Stimulated activated CD4-positive, alpha-beta T cell treated with anti-CD3 and anti-CD28 coated beads, Interleukin-1b, Interleukin-23, amount 100 ng/mL, for 48 hours (primary cell): ENCODE data around the gene SLC29A2.

Source experiments
- DNase-seq: peaks from one replicate; pipeline ENCODE4 v3.0.0-alpha.2; 2020

The SLC29A2 gene

DNA sequence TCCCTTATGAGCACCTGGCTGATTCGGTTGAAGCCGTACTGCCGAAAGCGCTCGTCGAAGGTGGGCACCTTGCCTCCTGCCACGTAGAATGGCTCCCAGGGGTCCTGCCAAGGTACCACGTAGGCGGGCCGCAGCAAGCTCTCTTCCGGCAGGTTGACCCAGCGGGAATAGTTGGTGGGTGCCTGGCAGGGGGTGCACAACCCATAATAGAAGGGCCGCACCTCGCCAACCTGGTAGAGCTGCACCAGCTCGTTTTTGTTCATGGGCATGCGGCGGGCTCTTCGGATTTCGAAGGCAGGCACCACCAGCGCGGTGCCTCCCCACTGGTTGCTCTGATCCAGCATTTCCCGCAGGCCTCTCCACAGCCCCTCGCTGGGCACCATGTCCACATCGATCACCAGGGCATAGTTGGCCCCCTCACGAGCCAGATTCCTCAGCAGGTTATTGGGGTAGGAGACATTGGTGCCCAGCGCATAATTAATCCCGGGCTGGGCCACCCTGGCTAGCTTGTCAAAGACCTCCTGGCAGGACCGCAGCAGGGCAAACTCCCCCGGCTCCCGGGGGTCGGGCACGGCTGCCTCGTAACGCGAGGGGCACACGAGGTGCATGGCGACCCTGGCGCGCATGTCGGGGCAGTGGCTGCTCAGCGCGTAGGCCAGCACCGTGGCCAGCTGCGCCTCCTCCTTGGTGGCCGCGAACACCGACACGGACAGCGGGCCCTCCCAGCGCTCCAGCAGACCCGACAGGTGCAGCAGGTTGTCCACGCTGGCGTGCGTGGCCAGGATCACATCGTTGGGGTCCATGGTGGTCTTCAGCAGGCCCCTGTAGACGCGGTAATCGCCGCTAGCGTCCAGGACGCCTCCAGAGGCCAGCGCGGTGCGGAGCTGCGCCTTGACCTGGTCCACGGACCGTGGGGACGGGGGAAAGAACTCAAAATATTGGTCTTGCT, 24.8 kb downstream of the SLC29A2 start:
- DNase-seq: no peak

- no peak for DNase-seq
Measured at GRCh38 chr11:66345316-66345649, 26.3 kb downstream of the SLC29A2 start.

- peak; percentile 95 for DNase-seq
Measured at GRCh38 chr11:66344550-66345315, 26.8 kb downstream of the SLC29A2 start, which contains the start of gene BRMS1. Gene BRMS1 (minus strand): TSS chr11:66345104. CDS start chr11:66342234, 2,870 bp downstream.

- DNase-seq: no peak
Measured at GRCh38 chr11:66343176-66343575, 28.4 kb downstream of the SLC29A2 start.

DNA sequence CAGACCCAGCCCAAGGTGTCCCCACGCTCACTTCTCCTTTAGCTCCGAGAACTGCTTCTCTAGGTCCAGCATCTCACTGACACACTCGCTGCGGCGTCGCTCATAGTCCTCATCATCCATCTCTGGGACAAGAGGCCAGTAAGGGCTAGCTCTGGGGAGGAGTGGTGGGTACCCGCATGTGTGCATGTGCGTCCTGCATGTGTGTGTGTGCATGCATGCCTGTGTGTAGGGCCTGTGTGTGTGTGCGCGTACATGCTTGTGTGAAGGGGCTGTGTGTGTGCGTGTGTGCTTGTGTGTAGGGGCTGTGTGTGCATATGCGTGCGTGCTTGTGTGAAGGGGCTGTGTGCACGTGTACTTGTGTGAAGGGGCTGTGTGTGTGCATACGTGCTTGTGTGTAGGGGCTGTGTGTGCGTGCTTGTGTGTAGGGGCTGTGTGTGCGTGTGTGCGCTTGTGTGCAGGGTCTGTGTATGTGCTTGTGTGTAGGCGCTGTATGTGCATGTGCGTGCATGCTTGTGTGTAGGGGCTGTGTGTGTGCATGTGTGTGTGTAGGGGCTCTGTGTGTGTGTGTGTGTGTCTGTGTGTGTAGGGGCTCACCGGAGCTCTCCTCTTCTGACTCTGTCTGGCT, 29.9 kb downstream of the SLC29A2 start:
- no peak for DNase-seq

GRCh38 chr11:66340596-66341501, 30.7 kb downstream of the SLC29A2 start:
- DNase-seq: no peak

- DNase-seq: no peak
Measured at GRCh38 chr11:66339686-66340483, 31.7 kb downstream of the SLC29A2 start.

DNA sequence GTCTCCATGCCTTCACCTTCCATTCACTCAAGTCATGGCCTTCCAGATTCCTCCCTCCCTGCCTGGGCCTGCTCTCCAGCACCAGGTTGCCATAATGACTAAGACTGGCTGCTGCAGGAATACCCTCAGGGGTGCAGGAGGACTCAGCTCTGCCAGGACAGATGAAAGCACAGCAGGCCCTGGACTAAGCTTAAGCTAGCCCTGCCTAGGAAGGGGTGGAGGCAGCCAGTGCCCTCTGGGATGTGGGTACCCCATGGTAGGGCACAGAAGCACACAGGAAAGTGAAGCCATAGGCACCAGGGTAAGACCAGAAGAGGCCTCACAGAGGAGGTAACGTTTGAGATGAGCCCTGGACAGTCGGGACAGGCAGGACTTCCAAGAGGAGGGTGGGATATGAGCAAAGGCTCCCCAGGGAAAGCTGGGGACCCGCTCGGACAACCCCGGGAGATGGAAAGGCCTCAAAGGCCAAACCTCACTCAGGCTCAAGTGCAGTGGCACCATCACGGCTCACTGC, 32.3 kb downstream of the SLC29A2 start:
- DNase-seq: no peak

DNA sequence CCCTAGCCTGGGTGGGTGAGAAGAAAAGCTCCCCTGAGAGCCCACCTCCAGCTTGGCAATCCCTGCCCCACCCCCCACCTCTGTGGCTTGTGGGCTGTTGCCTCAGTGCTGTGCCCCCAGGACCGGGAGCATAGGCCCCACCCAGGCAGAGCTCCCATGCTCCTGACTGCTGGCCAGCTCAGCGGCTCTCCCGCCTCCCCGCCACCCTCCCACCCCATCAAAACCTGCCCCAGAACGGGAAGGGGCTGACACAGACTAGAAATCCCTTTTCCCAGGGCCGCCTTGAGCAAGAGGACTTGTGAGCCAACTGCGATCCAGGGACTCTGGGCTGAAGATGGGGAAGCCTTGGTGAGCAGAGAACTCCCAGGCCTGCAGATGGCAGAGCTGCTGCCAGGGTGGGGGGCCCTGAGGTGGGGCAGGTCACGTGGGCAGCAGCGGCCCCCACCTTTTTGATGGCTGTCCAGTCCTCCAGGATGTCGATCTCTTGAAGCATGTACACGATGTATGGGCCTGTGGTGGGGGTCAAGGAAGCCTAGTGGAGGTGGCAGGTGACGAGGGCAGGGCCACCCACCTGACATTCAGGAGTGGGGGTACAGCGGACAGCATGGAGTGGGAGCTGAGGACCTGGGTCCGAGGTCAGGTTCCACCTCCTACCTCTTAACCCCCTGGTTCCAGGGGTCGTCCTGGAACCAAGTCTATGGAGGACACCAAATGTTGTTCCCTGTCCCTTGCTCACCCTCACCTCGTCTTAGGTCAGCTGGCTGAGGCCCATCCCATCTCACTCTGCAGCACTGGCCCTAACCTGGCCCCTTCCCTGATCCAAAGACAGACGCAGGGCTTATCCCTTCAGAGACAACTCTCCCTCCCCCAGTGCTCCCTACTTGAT, 33.0 kb downstream of the SLC29A2 start:
- no peak for DNase-seq

DNA sequence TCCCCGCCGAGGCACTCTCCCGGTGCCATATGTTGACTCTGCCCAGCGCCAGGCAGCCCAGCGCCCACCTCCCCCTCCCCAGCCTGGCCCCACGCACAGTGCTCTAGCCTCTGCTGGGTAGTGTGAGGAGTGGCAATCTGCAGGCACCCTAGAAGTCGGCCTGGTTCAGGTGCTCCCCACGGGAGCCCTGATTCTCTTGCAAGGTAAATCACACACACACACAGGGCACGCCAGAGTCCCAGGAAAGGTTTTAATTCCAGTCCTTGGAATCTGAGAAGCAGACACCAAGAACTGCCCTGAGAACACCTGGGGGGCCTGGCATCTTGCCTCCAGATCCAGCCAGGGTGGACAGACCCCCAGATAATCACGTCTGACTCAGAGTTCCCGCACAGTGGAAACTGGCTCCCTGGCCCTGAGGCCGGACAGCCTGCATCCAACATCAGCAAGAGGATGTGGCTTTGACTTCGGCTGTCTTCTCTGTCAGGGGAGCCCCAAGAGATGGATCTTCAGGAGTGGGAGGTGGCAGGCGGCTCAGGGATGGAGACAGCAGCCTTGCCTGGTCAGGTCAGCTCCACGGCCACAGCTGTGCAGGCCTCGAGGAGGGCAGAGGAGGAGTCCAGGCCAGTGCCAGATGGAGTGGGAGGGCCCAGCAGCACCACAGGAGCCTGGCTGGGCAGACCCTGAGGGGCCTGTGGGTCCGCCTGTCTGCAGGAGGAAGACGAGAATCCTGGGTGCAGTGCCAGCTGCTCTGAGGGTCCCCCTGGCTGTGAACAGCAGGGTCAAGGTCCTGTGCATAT, 34.3 kb downstream of the SLC29A2 start:
- no peak for DNase-seq

DNA sequence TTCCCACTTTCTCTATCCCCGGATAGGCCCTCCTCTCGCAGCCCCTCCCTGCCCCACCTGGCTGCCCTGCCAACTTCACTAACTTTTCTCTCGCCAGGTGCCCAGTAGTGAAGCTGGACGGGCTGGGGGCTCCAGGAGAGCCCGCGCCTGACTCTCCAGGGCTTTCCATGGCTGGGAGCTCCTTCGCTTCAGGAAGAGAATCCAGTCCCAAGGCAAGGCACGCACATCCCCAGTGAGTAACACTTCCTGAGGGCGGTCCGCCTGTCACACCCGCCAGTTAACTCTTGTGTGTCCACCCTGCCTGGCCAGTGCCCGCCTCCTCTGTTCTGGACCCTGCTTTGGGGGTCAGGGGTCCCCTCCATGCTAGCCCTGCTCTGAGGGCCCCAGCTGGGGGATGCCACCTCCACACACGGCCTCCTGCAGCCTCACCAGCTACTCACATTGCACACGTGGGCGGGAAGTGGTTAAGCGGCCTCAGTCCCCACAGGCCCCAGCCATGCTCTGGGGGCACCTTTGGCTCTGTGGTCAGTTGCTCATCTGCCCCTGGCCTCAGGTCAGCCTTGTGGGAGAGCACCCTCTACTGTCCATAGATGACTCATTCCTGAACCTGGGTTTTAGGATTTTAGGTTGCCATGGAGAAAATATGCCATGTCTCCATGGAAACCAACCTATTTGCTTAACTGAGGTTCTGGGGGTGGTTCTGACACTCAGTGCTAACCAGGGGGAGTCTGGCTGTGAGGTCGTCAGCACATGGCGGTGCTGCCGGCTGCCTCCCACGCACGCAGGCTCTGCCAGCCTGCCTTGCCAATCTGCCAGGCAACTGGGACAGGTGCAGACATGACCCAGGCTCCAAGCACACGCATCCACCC, 35.1 kb downstream of the SLC29A2 start, which contains the start of gene RIN1:
Gene RIN1 (minus strand): TSS at position 201 of the 869 bp plus-strand sequence. CDS start 32 bp downstream, at position 169.
- peak; percentile 70 for DNase-seq

GRCh38 chr11:66335531-66336233, 35.9 kb downstream of the SLC29A2 start:
- no peak for DNase-seq

- DNase-seq: no peak
Measured at GRCh38 chr11:66334605-66335442, 36.7 kb downstream of the SLC29A2 start.

GRCh38 chr11:66333896-66334604, 37.5 kb downstream of the SLC29A2 start:
- no peak for DNase-seq

DNA sequence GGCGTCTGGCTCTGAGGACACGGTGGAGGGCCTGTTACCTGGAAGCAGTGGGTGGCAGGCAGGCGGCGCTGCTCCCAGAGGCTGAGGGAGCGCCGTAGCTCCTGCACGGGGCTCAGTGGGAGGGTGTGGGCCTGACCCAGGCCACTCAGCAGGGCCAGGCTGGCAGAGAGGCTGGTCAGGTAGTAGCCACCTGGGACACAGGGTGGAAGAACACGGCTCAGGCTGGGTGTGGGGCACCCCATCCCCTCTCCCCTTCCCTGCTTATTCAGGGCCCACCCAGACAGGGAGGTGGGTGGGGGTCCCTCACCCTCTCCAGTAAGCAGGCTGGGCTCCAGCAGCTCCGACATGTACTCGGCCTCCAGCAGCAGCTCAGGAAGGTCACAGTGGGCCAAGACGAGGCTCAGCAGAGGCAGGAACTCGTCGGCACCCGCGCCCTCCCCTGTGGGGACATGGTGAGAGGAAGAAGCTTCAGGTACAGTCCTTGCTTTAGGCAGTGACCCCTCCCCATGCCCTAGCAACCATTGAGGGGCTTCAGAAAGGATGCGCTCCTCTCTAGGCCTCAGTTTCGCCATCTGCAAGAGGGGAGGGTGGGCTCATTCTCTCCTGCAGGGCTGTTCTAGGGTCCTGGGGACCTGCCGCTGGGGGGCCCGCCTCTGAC, 38.2 kb downstream of the SLC29A2 start:
- DNase-seq: no peak
